IPS DF 19.7 (cell line): ENCODE data around the gene LRRC4C.

Experiments used
- DNase-seq: peaks from one replicate; pipeline ENCODE4 v3.0.0-alpha.2; 2013; ENCODE audit warnings: low read depth, low spot score

The LRRC4C gene

DNA sequence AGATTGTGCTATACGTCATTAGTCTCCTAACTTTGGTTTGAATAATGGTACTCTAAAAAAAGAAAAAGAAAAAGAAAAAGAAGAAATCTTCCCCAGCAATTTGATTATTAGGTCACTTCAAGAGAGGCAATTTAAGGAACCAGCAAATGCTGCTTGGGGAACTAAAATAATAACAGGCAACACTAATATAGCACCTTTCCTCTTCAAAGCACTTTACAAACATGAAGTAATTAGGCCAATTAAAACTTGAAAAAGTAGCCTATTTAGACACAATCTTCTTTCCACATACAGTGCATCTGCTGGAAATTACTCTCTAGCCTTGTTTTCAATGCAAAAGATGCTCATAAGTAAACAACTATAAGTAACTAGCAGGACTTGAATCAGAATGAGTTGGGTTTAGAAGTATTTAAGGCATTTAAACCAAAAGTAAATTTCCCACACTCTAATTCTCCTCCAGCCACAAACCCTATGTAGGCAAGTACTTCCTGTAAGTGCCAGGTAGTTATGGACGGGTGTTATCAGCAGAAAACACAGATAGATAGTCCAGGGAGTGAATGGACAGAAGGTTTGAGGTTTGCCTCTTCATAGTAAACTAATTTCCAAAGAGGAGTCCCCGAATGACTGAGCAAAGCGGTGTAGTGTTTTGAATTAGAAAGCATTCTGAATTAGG, 44.5 kb downstream of the LRRC4C start:
- DNase-seq, result no peak

DNA sequence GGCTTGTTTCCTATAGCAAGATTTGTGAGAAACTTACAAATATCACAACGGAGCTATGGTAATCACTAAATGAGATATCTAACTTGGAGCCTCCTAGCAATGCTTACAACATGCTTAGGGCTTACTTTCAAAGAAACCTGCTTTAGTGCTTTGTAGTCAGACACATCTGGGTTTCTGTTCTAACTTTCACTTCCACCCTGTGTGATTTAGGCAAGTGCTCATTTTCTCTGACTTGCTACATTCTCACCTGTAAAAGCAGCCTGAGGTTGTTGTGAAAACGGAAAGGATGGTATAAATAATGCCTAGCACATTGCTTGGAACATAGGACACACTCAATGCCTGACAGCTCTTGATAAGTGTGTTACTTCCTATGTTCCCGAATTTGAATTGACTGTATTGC, 45.6 kb downstream of the LRRC4C start:
- no peak for DNase-seq

DNA sequence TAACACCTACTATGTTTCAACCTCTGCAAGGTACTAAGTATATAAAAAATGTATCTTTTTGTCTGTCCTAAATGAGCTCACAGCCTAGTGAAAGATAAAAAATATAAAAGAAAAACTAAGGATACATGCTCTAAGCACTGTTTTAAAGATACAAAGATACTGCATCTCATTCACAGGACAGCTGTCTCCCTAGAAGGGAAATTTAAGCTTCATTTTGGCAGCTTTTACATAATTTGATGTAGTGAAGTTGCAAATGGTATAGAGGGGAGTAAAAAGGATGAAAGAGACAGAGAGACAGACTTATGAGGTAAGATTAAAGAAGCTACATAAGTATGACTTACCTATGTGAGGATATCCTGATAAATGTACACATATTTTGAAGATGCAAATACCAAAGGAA, 53.6 kb downstream of the LRRC4C start:
- no peak for DNase-seq

DNA sequence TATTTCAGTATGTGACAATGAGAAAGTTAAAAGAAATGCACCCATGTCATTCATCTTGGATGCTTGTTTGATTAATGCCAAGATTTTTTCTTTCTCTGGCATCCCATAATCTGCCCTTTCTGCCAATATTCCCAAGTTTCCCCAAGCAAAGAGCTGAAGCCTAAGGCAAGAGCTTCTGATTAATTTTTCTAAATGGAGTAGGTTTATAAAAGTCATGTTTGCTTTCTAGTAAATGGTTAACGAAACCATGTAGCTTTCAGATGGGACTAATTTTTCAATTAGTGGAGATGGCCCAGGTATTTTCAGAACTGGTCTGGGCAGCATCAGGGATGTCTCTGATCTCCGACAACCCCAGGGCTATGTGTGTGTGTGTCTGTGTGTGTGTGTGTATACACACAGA, 55.3 kb downstream of the LRRC4C start:
- no peak for DNase-seq

DNA sequence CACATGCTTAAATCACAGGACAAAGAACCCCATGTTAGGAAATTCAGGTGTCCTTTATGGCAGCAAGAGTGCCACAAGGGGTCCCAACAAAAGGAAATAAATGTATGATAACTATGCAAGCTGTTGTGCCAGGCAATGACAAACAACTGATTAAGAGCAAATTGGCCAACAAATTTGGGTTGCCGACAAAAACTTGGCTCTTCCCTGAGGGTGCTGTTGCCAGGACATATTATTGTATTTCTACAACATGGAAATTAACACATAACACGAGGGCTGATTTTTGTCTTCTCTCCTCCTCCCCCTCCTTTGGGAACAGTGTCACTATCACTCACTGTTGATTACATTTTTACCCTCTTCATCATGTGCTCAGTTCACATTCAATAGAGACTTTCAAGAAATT, 56.0 kb downstream of the LRRC4C start:
- no peak for DNase-seq

DNA sequence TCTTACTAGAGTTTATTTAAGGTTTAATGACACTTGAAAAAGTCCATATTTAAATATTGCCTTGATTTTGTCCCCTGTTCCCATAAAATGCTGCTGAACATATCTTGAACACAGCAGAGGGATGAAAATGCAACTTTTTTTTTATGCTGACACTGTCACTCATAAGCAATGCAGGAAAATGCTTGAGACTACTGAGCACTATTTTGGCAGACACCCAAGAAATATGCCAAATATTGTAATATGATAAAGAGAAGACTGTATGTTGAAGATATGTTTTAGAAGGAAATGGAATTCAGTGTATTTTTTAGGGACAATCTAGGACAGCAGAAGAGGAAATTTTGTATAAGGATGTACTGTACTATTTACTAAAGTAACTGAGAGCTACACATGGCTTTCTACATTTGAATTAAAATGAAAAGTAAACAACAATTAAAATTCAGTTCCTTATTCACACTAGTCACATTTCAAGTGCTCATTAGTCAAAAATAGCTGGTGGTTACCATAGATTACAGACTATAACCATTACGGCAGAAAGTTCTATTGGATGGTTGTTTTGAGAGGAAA, 58.6 kb downstream of the LRRC4C start:
- no peak for DNase-seq

DNA sequence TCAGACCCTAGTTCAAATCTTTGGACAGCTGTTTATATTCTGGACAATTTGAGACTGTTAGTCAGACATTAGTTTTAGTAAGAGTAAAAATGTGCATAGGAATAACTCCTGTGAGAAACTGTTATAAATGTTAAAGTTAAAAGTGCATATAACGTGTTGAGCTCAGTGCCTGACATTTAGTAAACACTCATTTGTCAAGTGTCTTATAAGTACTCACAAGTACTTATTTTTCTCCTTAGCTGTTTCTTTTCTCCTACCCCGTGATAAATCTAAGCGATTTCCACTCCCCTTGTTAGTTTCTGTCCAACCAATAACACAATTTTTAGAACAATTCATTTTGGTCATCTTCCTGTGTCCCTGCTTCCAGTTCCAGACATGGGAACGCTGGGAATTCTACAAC, 59.3 kb downstream of the LRRC4C start:
- no peak for DNase-seq

DNA sequence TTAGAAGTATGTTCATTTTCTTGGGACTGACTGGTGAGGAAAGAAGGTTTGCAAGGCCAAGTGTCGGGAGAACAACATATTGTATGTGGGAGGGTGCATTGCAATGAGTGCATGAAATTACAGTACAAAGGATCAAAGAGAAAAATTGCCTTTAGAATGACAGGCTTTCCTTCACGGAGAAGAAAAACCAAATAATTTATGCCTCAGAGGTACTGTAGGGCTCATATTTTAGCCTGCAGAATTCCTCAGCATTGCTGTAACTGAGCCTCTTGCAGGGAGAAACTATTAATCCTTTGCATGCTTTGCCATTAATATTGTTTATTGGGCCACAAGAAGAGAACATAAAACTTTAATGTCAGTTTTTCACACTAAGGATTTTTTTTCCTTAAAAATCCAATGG, 60.1 kb downstream of the LRRC4C start:
- DNase-seq, result no peak

DNA sequence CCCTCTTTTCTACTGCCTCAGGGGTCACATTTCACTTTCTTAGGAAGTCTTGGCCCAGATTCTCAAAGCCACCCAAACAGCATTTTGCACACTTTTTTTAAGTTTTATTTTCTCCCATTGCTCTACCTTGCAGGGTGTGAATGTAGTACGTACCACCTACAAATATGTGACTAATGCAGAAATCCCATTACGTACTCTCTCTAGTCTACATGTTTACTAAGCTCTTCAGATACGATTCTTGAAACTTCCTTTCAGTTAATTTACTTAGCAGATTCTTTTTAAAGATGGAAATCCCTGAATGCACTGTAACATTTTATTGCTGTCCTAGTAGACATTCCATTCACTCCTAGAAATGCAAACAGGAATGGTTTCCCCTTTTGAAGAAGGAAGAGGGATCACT, 61.3 kb downstream of the LRRC4C start:
- no peak for DNase-seq

DNA sequence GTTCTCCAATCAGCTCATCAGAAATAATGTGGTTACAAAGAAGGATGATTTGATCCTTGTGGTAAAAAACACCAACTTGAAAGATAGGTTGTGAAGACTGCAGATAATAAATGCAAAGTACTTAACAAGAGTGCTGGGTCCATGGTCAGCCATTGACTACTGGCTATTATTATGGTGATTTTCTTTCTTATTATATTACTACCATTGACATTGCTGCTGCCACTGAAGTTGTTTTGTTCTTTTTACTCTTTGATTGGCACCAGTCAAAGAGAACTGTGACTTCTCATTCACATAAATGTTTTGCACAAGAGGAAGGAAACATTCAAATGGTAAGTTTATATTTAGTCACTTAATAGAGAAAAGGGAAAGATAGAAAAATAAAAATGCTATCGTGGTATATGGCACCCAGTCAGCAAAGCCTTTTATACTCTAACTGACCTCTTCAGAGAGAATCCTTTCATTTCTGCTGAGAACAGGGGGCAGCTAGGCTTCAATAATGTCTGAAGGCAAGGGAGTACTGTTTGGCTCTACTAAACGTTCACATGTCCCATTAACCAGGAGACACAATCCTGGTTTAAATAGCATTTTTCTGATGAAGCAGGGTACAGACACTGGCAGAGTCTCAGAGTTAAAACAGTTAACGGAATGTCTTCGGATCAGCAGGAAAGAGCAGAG, 64.8 kb downstream of the LRRC4C start:
- no peak for DNase-seq

DNA sequence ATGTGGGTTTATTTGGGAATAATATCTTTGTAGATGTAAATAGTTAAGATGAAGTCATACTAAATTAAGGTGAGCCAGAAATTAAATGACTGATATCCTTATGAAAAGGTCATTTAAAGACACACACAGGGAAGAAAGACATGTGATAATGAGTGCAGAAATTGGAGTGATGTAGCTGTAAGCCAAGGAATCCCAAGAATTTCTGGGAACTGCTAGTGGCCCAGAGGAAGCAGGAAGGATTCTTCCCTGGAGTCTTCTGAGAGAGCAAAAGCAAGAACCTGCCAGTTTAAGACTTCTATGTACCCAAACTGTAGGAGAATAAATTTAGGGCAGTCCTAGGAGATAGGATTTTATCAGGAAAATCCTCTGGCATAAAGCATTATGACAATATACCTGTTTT, 66.9 kb downstream of the LRRC4C start:
- DNase-seq, result peak; percentile 71

DNA sequence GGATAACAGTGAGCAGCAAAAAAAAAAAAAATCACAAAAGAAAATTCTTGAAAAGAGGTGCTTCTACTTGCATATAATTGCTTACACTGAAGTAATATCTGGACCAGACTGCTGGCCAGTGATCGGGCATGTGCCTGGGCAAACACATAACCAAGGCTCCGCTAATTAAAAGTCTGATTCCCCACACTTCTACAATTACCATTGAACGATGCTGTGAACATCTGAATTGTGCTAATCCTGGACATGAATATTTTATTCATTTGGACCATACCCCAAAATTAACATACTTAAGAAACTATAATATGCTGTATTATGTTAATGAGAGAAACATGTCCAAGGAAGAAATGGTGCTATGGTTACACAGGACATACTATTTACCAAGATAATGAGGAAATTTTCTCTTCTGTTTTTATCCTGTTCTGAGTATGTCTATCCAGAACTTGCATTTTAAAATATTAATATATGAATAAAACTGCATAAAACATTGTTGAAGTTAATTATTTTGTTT, 69.8 kb downstream of the LRRC4C start:
- DNase-seq, result no peak

DNA sequence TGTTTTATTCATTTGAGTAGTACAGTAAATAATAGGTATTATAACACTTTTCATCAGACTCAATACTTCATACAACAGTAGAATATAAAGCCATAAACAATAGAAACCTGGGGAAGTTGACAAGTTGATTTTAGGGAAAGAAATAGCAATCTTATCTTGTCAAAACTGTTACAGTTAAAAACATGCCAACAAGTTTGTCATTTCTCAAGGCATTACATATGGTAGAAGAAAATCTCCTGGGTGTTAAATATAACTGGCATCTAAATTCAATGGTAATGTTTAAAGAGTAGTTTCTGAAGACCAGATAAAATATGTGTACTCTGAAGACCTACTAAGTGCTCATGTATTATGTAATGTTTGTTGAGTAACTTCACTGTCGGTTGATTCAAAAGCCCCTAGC, 75.1 kb downstream of the LRRC4C start:
- DNase-seq, result no peak

DNA sequence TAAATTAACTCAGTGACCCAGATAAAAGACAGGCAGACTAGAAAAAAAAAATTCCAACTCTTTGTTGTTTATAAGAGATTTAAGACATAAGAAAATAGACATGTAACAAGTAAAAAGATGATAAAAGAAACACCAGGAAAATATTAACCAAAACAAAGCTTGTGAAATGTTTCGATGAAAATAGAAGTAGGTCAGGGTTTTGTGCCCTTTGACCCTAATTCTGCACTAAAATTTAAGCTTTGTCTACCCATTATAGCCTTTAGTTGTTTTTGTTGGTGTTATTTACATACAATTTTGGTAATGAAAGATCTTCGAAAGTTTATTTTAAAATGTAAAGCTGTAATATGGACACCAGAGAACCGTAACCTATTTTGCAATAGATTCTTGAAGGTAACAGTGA, 75.7 kb downstream of the LRRC4C start:
- DNase-seq, result no peak

DNA sequence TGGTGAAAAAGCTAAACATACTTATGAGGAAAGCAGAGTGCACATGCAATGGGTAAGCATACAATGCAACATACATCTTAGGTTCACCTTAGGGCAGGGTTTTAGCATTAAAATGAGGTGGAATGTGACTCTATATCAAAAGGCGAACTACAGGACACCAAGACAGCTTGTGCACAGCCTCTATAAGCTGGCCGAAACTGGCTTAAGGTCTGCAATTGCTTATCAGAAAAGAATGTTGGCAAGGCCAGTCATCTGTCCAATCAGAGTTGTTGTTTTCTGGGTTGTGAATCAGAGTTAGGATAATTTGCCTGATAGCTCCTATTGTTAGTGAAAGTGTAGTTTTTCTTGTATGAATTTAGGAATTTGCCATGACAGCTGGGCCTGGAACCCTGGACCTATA, 76.5 kb downstream of the LRRC4C start:
- no peak for DNase-seq

DNA sequence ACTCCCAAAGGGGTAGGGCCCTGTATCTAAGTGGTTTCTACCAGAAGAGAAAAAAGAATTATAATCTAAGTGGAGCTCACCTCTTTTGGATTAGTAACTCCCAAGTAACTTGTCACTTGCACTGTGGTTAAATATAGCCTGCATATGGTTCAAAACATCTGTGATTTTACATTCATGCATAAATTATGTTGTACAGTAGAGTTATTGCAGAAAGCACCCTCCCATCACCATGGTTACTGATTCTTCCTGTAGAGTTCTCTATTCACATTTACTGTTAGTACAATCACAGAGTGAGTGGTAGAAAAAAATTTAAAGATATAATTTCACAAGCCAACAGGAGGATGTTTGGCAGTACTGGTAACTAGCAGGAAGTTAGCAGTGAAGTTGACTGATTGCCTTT, 80.4 kb downstream of the LRRC4C start:
- DNase-seq, result no peak

DNA sequence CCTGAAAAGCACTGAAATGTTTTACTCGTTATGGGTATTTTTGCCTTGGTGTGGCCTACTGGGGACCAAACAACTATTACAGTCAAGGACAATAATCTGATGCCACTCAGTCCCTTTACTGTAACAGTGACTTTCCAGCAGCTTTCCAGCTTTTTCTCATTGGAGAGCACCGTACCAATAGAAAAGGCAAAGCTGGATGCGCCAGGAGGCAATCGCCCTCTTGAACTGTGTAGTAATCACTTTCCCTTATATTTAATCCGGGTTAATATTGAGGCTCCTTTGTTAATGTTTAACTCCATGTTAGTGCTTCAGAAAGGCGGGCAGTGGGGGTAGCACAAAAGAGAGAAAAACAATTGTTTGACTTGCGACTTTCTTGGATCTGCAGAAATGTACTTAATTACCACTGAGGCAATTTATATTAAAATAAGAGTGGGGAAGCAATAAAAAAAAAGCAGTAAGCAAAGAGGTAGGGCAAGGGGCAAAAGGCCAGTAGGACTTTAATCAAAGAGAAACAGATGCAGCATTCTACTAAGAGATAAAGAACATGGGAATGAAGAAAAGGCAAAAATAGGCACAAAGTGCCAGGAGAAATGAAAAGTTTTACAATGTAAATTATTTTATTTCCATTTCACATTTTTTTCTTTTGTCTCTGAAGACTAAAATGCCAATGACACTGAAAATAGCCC, 81.6 kb downstream of the LRRC4C start:
- DNase-seq, result no peak

DNA sequence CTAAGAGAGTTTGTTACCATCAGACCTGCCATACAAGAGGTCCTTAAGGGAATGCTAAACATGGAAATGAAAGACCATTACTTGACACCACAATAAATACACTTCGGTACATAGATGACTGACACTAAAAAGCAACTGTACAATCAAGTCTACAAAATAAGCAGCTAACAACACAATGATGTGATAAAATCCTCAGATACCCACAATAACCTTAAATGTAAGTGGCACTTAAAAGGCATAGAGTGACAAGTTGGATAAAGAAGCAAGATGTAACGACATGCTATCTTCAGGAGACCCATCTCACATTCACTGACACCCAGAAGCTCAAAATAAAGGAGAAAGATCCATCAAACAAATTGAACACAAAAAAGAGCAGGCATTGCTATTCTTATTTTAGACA, 107.6 kb downstream of the LRRC4C start:
- no peak for DNase-seq

DNA sequence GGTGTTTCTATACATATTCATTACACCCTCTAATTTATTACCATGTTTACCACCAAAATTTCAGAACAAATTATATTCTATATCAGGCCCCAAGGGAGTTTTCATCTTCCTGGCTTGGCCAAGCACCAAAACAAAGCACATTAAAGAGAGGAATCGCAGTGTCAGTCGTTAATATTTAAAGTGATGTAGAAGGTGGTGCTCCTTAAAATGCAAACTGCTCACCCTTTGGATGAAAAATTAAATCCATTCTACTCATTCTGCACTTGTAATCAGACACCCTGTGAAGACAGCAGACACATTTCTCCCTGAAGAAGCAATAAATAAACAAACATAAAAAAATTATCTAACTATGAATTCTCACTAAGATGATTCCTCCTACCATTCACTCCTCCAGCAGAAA, 113.4 kb downstream of the LRRC4C start:
- DNase-seq, result no peak

DNA sequence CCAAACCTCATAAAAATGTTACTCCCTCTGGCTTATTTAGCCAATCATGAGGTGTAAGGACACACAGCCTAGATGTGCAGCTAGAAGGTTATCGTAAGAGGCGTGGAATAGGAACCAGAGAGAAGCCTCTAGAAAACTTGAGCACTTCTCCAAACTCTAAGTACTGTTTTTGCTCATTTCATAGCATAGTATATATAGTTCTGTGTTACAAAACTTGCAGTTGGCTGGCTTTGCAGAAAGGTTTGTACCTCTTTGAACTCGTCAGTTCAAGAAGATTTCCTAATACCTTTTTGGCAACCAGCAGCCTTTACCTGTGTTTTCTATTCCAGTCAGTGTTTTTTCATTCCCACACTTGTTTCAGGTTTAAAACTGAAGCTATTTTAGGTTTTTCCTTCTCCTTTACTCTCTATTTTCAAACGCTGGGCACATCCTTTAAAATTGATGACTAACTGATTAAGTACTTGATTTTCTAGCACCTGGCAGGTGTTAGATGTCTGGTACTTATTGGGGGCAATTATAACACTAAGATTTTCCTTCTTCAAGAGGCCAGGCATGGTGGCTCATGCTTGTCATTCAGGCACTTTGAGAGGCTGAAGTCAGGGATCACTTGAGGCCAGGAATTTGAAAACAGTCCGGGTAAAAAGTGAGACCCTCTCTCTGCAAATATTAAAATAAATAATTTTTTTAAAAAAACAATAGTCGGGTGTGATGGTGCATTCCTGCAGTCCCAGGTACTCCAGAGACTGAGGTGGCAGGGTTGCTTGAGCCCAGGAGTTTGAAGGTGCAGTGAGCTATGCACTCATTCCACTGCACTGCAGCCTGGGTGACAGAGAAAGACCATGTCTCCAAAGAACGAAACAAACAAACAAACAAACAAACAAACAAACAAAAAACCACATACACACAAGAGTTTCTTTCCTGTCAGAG, 125.2 kb downstream of the LRRC4C start:
- DNase-seq, result no peak

DNA sequence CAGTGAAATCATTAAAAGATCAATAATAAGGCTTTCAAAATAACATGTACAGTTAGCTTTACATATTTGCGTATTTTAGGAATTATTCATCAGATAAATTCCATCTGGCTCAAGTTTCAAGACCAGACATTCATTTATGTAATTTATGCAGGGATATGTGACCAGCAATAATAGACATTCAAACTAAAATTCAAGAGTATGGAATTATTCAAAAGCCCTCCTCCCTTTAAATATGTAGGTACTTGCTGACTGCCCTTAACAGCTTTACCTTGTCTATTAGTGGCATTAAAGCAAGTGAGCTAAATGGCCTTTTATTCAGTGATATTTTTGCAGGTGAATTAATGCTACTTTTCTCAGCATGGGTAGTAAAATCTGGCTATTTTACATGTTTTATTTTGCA, 126.1 kb downstream of the LRRC4C start:
- no peak for DNase-seq

DNA sequence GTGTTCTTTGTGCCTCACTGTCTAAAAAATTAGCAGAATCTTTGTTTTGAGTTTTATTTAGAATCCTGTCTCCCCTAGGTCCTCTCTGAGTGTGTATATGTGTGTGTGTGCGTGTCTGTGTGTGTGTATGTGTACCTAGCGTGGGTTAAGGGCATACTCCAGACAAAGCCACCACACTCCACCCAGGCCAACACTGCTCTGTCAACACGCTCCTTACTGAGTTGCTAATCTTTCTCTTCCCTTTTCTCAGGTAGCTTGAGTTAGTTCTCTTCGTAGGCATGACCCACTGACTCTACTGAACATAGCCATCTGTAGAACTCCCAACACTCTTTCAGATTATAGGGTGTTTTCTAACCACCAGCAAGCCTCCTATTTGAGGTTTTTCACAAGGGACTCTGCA, 131.1 kb downstream of the LRRC4C start:
- DNase-seq, result no peak
